Smooth muscle cell (in vitro differentiated cells): ENCODE results near the gene ASPG. TPM values are rescaled to one million over a fixed set of nuclear protein-coding genes. Genes with fewer than 3 reads are reported as not detected.
"Not testable (repeated sequence)": the region's sequence is repeated elsewhere in the genome, so short reads cannot be mapped to it uniquely, and the experiment has no call there.

Source experiments
- DNase-seq: peaks from one replicate; lab custom pipeline; 2025; ENCODE audit not compliant: unreplicated experiment; lab: John Stamatoyannopoulos, UW
- H2AFZ ChIP-seq: fragments of 200-600 bp; sonication (generic); 2 replicates; pipeline ENCODE4 v1.6.0; 2016; ENCODE audit warnings: antibody characterized with exemption, low read depth, mild to moderate bottlenecking
- H3F3A ChIP-seq: fragments of 200-600 bp; sonication (generic); 2 replicates; pipeline ENCODE4 v1.6.0; 2017; ENCODE audit warnings: antibody characterized with exemption, low read depth
- H3K27ac ChIP-seq: fragments of 200-600 bp; sonication (generic); 2 replicates; pipeline ENCODE4 v1.5.1; 2016; ENCODE audit warnings: low read depth, mild to moderate bottlenecking
- H3K27me3 ChIP-seq: fragments of 200-600 bp; sonication (generic); 2 replicates; pipeline ENCODE4 v1.6.1; 2016; ENCODE audit warnings: low read depth, mild to moderate bottlenecking
- H3K36me3 ChIP-seq: fragments of 200-600 bp; sonication (generic); 2 replicates; pipeline ENCODE4 v1.5.1; 2016; ENCODE audit warnings: low read depth
- H3K4me1 ChIP-seq: fragments of 200-600 bp; sonication (generic); 2 replicates; pipeline ENCODE4 v1.5.1; 2016; ENCODE audit warnings: low read depth
- H3K4me2 ChIP-seq: fragments of 200-600 bp; sonication (generic); 2 replicates; pipeline ENCODE4 v1.6.0; 2016; ENCODE audit warnings: mild to moderate bottlenecking
- H3K4me3 ChIP-seq: fragments of 200-600 bp; sonication (generic); 2 replicates; pipeline ENCODE4 v1.5.1; 2016; ENCODE audit warnings: mild to moderate bottlenecking
- H3K79me2 ChIP-seq: fragments of 200-600 bp; sonication (generic); 2 replicates; pipeline ENCODE4 v1.6.0; 2016; ENCODE audit warnings: low read depth, mild to moderate bottlenecking
- H3K9ac ChIP-seq: fragments of 200-600 bp; sonication (generic); 2 replicates; pipeline ENCODE4 v1.6.0; 2016; ENCODE audit warnings: low read depth
- H3K9me3 ChIP-seq: fragments of 200-600 bp; sonication (generic); replicated peaks from 2 replicates; pipeline ENCODE4 v1.5.1; 2016; ENCODE audit warnings: low read depth
- H4K20me1 ChIP-seq: fragments of 200-600 bp; sonication (generic); 2 replicates; pipeline ENCODE4 v1.6.0; 2016; ENCODE audit warnings: low read depth
- WGBS: methylation state at CpG from one replicate; pipeline ENCODE4 v1.1.7; 2016; ENCODE audit warnings: low lambda C conversion rate; 5-methylcytosine and 5-hydroxymethylcytosine counted together
- polyA plus RNA-seq: library from polyadenylated mRNA; unstranded; fragments of >200 nt; fragmentation: Nextera tagmentation; extraction: Ambion mirVana; gene quantifications from 2 replicates; pipeline ENCODE4 v1.2.1, GENCODE V29; 2016
- total RNA-seq: library from RNA; depleted of rRNA; stranded (reverse); fragments of >200 nt; gene quantifications from 2 replicates; pipeline ENCODE4 v1.2.3, GENCODE V29; 2014
- TF ChIP-seq, protein P1 (sequence below): fragments of 200-600 bp; sonication (generic); IDR thresholded peaks from 2 replicates; pipeline ENCODE4 v1.5.1; 2017; ENCODE audit warnings: borderline replicate concordance, mild to moderate bottlenecking, antibody characterized with exemption; ENCODE audit not compliant: insufficient read depth, poor library complexity, severe bottlenecking

The ASPG gene
- total and polyA plus RNA-seq, 2 experiments from 2014 or later: 0.18 to 1.2 TPM

DNA sequence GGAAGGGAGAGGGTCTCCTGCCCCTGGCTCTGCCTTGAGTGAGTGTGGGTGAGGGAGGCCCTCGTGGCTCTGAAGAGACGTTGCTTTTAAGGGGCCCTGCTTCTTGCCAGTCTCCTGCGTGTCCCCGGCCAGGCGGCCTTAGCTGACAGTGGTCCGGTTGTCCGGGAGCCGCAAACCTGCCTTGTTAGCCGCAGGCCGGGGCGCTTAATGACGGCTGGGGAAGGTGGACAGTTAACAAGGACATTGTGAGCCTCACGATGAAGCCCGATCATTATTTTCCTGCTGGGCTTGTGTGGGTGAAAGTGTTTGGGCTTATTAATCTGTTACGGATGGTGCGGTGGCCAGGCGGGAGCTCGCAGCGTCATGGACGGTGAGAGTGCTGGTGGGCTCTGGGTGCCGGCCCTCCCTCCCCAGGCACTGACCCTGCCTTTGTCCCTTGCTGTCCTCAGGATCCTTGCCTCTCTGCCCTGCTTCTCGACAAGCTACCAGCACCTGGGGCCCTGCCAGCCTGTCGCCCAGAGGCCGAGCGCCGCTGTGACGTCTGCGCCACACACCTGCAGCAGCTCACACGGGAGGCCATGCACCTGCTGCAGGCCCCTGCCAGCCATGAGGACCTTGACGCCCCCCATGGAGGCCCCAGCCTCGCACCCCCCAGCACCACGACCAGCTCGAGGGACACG, 66.2 kb downstream of the ASPG start:
- H3K4me3 ChIP-seq: no peak overlapping the region
- no peaks in the 10 kb centered on the region for H3K36me3 ChIP-seq
- H3K4me1 ChIP-seq: peaks cover 30% of the 10 kb centered on the region
- no peaks in the 10 kb centered on the region for H3K9me3 ChIP-seq
- H4K20me1 ChIP-seq: no peaks in the 10 kb centered on the region
- H3K79me2 ChIP-seq: peaks cover 4% of the 10 kb centered on the region
- no peaks in the 10 kb centered on the region for H3F3A ChIP-seq
- H3K9ac ChIP-seq: no peak overlapping the region
- TF ChIP-seq, protein P1, sequence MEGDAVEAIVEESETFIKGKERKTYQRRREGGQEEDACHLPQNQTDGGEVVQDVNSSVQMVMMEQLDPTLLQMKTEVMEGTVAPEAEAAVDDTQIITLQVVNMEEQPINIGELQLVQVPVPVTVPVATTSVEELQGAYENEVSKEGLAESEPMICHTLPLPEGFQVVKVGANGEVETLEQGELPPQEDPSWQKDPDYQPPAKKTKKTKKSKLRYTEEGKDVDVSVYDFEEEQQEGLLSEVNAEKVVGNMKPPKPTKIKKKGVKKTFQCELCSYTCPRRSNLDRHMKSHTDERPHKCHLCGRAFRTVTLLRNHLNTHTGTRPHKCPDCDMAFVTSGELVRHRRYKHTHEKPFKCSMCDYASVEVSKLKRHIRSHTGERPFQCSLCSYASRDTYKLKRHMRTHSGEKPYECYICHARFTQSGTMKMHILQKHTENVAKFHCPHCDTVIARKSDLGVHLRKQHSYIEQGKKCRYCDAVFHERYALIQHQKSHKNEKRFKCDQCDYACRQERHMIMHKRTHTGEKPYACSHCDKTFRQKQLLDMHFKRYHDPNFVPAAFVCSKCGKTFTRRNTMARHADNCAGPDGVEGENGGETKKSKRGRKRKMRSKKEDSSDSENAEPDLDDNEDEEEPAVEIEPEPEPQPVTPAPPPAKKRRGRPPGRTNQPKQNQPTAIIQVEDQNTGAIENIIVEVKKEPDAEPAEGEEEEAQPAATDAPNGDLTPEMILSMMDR: no peak
- DNase-seq: no peak
- no peaks in the 10 kb centered on the region for H3K27me3 ChIP-seq
- no peak overlapping the region for H3K4me2 ChIP-seq
- WGBS: 90% methylated on average over 34 of the region's 34 CpGs
- no peak overlapping the region for H2AFZ ChIP-seq
- H3K27ac ChIP-seq: no peak overlapping the region

GRCh38 chr14:104152246-104152575, 66.7 kb downstream of the ASPG start:
- H3K4me2 ChIP-seq: no peak overlapping the region
- H3K27ac ChIP-seq: no peak overlapping the region
- TF ChIP-seq, protein P1: no peak
- H3K4me1 ChIP-seq: peaks cover 30% of the 10 kb centered on the region
- peaks cover 4% of the 10 kb centered on the region for H3K79me2 ChIP-seq
- H2AFZ ChIP-seq: no peak overlapping the region
- no peaks in the 10 kb centered on the region for H3F3A ChIP-seq
- DNase-seq: no peak
- no peaks in the 10 kb centered on the region for H4K20me1 ChIP-seq
- H3K4me3 ChIP-seq: no peak overlapping the region
- no peaks in the 10 kb centered on the region for H3K36me3 ChIP-seq
- H3K9ac ChIP-seq: no peak overlapping the region
- 87% methylated on average over 8 of the region's 14 CpGs for WGBS
- no peaks in the 10 kb centered on the region for H3K27me3 ChIP-seq
- H3K9me3 ChIP-seq: no peaks in the 10 kb centered on the region

DNA sequence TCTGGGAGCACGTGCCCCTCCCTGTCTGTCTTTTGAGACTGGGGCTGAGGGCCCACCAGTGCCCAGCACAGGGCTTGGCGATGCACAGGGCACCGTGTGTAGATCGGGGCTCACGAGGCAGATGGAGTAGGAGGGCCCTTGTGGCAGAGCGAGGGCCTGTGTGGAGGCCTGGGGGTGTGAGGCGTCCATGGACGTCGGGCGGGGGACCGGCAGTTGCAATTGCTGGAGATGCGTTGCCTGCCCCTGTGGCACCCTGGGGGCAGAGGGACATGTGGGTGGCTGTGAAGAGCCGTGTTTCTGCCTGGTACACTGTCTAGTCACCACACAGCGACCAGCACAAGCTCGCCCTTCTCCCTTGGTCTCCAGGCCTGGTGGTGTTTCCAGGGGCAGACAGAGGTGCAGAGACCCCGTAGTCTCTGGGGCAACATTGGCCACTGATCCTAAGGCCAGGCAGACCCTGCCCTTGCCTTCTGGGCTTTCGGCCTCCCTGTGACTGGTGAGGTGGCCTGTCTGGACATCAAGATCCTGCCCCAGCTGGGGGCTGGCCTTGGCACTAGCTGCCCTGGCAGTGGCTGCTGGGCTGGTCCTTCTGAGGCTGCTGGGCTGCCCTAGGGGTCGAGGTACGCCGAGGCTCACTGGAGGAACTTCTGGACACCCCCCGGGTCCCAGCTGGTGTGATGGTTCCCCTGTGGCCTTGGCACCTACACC, 67.3 kb downstream of the ASPG start:
- no peak overlapping the region for H3K9ac ChIP-seq
- TF ChIP-seq, protein P1: no peak

DNA sequence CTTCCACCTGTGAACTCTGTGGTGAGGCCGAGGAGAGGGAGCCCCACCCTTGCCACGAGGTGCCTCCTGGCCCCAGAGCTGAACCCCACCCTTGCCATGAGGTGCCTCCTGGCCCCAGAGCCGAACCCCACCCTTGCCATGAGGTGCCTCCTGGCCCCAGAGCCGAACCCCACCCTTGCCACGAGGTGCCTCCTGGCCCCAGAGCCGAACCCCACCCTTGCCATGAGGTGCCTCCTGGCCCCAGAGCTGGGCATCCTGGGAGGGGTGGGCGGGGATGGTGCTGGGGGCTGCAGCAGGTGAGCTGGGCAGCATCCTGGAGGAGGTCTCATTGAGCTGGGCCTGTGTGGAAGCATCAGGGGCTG, 67.9 kb downstream of the ASPG start:
- peaks cover 23% of the 10 kb centered on the region for H3K4me1 ChIP-seq
- WGBS: 46% methylated on average over 6 of the region's 7 CpGs
- H3K27me3 ChIP-seq, DNase-seq, H3K9me3 ChIP-seq, H3K4me3 ChIP-seq, H3K79me2 ChIP-seq, H3K36me3 ChIP-seq, H2AFZ ChIP-seq, H3K4me2 ChIP-seq, H3K27ac ChIP-seq, H4K20me1 ChIP-seq, H3K9ac ChIP-seq, H3F3A ChIP-seq: not testable (repeated sequence)

More for the DNA sequence above, 67.3 kb downstream of the ASPG start:
- no peaks in the 10 kb centered on the region for H3K27me3 ChIP-seq
- H3K4me2 ChIP-seq: no peak overlapping the region
- H4K20me1 ChIP-seq: no peaks in the 10 kb centered on the region
- WGBS: 98% methylated on average over 20 of the region's 21 CpGs
- no peaks in the 10 kb centered on the region for H3F3A ChIP-seq
- peaks cover 26% of the 10 kb centered on the region for H3K4me1 ChIP-seq
- H3K36me3 ChIP-seq: no peaks in the 10 kb centered on the region
- peaks cover 4% of the 10 kb centered on the region for H3K79me2 ChIP-seq
- H2AFZ ChIP-seq: no peak overlapping the region
- no peak overlapping the region for H3K4me3 ChIP-seq
- no peak overlapping the region for H3K27ac ChIP-seq
- no peak for DNase-seq
- no peaks in the 10 kb centered on the region for H3K9me3 ChIP-seq
